Mucosa of stomach (tissue), 1 donor: ENCODE data around the gene ITGA6.

Experiments used
- H3K27me3 ChIP-seq: one replicate; pipeline ENCODE4 v1.7.0; 2013; ENCODE audit warnings: mild to moderate bottlenecking, low read length; ENCODE audit not compliant: control insufficient read depth, insufficient read depth
- H3K36me3 ChIP-seq: one replicate; pipeline ENCODE4 v1.7.0; 2013; ENCODE audit warnings: low read length; ENCODE audit not compliant: control insufficient read depth, insufficient read depth
- H3K4me1 ChIP-seq: one replicate; pipeline ENCODE4 v1.7.0; 2013; ENCODE audit warnings: mild to moderate bottlenecking, low read length; ENCODE audit not compliant: control insufficient read depth, insufficient read depth
- H3K4me3 ChIP-seq: one replicate; pipeline ENCODE4 v1.7.0; 2013; ENCODE audit warnings: low read length
- H3K9ac ChIP-seq: one replicate; pipeline ENCODE4 v1.7.0; 2013; ENCODE audit warnings: mild to moderate bottlenecking, low read length, moderate library complexity
- H3K9me3 ChIP-seq: one replicate; pipeline ENCODE4 v1.7.0; 2013; ENCODE audit warnings: mild to moderate bottlenecking, low read length, moderate library complexity; ENCODE audit not compliant: control insufficient read depth
- donor health status: Pancreatic carcinoma.

Gene ITGA6

DNA sequence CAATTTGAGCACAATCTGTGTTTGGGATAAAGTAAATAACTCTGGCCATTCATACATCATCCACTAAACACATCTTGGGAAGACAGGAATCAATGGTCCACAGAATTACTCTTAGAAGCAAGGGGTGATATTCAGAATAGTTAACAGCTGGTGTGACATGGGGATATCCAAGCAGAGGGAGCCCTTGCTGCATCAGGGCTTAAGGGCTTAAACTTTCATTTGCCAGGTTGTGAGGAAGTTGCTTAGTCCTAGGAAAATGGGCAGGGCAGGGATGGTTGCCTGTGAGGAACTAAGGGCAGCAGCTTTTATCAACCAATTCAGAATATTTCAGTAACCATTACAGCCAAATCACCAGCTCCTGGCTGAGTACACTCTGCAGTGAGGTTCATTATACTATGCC, 2.0 kb upstream of the ITGA6 start:
- Histone ChIP-seq H3K27me3 (no peaks in the 10 kb centered on the region), H3K9ac (no peak overlapping the region), H3K4me1 (peaks cover 9% of the 10 kb centered on the region), H3K4me3 (no peak overlapping the region), H3K9me3 (no peaks in the 10 kb centered on the region), H3K36me3 (no peaks in the 10 kb centered on the region)

DNA sequence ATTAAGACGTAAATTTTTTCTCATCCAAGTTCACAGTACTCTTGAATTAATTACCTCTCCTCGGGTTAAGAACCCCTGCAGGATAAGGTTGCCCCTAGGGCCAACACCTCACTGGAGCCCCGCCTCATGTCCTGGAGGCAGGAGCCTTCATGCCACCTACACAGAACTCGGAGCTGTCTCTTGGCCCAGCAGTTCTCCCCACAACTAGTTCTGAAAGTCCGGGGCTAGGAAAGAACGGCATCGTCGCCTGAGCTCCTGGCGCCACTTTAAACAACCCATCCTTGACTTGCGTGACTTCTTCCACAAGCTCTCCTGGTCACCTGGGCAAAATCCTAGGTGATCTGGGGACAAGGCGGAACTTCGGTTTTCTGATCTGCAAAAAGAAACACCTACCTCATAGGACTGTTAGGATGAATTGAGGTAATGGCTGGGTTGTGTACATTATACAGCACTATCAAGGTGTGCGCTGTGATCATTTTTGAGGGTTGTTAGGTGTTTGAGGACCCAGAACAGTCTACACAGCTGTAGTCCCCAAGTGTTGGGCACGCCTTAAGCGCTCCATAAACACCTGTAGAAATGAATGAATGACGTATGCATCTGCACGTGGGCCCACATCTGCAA, 641 bp upstream of the ITGA6 start:
- no peaks in the 10 kb centered on the region for H3K36me3 ChIP-seq
- no peaks in the 10 kb centered on the region for H3K27me3 ChIP-seq
- H3K4me1 ChIP-seq: peaks cover 23% of the 10 kb centered on the region
- H3K4me3 ChIP-seq: no peak overlapping the region
- H3K9ac ChIP-seq: peak overlapping the region; percentile 92
- H3K9me3 ChIP-seq: no peaks in the 10 kb centered on the region

DNA sequence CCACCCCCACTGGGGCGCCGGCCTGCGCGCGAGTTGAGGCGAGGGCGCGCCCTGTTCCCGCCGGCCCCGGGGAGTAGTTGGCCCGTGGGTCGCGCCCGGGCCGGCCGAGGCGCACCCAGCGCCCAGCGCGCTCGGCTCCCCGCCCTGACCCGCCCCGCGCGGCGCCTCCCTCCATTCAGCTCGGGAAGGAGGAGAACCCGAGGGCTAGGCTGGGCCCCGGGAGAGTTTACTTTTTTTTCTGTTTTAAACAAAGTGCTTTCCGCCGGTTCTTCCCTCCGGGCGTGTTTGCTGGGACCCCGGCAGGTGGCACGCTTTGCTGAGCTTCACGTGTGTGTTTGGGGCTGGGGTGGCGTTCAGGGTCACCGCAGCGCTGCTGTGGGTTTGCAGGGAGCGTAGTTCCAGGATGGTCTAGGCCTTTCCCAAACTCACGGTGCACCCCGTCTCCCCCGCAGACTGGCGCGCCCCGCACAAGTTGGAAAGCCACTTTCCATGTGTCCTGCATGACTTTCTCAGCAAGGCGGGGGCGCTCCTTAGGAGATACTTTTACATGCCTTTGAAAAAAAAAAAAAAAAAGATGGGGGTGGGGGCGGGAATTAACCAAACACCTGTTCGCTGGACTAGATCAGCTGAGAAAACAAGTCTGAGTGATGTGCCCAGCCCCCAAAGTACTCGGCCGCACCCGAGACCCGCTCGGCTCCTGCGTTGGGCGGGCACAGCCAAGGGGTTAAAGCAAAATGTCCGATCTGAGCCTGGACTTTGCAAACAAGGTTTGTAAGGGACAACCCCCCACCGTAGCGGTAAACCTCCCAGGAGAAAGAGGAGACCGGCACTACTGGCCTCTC, 825 bp downstream of the ITGA6 start:
- no peaks in the 10 kb centered on the region for H3K9me3 ChIP-seq
- H3K27me3 ChIP-seq: no peaks in the 10 kb centered on the region
- H3K4me1 ChIP-seq: peaks cover 35% of the 10 kb centered on the region
- H3K36me3 ChIP-seq: no peaks in the 10 kb centered on the region
- peak overlapping the region; percentile 92 for H3K9ac ChIP-seq
- peak overlapping the region; percentile 72 for H3K4me3 ChIP-seq

DNA sequence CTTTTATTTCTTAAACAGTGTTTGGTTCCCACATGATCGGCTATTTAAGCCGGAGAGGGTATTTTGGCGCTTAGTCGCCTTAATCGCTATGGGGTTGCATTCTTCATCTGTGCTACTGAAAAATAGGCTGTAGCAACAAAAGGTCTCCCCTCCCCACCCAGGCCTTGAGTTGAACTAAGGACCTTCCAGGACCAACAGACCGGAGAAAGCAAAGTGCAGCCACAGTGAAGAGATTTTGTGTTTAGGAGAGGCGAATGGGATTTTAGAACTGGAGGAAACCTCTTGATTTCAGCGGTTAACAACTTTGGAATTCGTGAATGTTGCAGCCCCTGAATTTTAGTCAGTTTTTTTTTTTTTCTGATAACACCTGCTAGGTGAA, 1.4 kb downstream of the ITGA6 start:
- Histone ChIP-seq H3K9me3 (no peaks in the 10 kb centered on the region), H3K36me3 (no peaks in the 10 kb centered on the region), H3K9ac (peak overlapping the region; percentile 92), H3K4me3 (peak overlapping the region; percentile 72), H3K27me3 (no peaks in the 10 kb centered on the region), H3K4me1 (peaks cover 41% of the 10 kb centered on the region)

DNA sequence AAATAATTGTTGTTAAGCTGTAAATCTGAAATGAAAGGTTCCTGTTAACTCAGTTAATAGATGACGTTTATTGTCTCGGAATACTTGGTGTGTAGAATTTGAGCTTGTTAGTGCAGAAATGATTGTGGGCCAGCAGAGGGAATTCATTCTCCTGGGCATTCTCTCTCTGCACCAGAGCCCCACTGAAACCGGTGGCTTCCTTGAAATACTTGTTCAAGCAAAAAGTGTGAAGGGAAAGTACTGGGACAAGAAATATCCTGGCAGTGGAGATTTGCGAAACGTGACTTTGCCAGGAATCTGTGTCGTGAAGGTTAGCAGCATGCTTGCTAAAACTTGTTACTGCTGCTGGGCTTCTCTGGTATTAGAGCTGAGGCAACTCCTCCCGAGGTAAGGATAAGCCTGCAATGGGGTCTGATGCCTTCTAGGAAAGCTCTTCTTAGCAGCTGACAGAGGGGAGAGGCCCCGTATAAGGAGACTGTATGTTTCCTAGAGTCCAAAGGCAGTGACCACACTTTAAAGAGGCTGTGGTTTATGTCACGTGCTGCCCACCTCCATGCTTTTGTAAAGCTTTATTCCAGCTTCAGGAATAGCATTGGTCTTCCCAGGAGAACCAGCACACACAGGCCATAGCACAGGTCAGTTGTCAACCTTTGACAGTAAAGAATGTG, 2.0 kb downstream of the ITGA6 start:
- H3K9ac ChIP-seq: peak overlapping the region; percentile 92
- H3K4me3 ChIP-seq: peak overlapping the region; percentile 72
- peaks cover 48% of the 10 kb centered on the region for H3K4me1 ChIP-seq
- H3K9me3 ChIP-seq: no peaks in the 10 kb centered on the region
- no peaks in the 10 kb centered on the region for H3K27me3 ChIP-seq
- no peaks in the 10 kb centered on the region for H3K36me3 ChIP-seq

DNA sequence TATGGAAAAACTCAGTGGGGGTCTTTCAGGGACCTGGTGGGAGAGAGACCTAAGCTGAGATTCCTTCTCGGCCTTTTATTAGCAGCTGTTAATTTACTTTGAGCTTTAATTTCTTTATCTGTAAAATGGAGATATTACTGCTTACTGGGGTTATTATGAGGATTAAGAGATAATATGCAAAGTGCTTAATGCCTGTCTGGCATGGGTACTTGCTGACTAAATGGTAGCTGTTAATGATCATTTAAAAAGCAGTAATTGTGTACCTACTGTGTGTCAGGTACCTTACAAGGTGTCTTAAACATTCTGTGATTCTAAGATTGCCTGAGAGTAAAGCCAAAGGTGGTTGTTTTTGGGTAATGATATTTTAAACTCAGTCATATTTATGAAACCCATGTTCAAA, 2.6 kb downstream of the ITGA6 start:
- Histone ChIP-seq H3K4me3 (peak overlapping the region; percentile 72), H3K9me3 (no peaks in the 10 kb centered on the region), H3K36me3 (no peaks in the 10 kb centered on the region), H3K4me1 (peaks cover 53% of the 10 kb centered on the region), H3K27me3 (no peaks in the 10 kb centered on the region), H3K9ac (peak overlapping the region; percentile 92)

DNA sequence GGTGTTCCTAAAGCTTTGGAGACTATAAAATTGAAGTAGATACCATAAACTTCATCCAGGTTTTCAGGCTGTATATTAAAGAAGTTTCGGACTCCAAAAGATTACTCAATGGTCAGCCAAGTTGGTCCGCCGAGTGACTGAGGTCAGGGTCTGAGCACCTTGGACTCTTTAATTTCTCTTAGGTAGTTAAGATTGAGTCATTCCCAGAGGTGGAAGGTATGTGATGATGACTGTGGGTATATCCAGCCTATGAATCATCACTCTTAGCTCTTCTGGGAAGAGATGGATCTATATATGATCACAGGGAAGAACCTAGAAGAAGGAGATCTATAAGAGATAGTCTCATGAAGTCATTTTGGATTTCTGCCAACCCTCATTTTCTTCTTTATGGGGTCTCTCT, 3.3 kb downstream of the ITGA6 start:
- H3K27me3 ChIP-seq: no peaks in the 10 kb centered on the region
- H3K4me3 ChIP-seq: no peak overlapping the region
- peaks cover 60% of the 10 kb centered on the region for H3K4me1 ChIP-seq
- H3K9ac ChIP-seq: peak overlapping the region; percentile 3
- H3K9me3 ChIP-seq: no peaks in the 10 kb centered on the region
- H3K36me3 ChIP-seq: no peaks in the 10 kb centered on the region

DNA sequence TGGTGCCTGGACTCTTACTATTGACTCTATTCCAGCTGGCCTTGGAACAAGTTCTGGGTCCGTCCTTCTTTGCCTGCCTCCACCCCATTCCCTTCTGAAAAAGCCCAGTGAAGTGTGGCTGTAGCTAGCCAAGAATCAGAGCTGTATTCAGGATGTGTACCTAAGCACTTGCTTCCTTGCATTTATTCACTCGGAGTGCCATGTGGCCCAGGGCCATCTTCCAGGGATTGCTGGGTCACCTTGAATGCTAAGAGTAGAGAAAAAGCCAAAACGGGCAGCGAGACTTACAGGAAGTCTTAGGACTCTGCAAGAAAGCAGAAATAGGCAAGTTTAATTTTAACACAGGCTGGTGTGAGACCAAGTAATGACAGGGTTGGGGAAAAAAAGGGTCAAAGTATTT, 4.1 kb downstream of the ITGA6 start:
- Histone ChIP-seq H3K4me3 (no peak overlapping the region), H3K9me3 (no peaks in the 10 kb centered on the region), H3K36me3 (no peaks in the 10 kb centered on the region), H3K9ac (no peak overlapping the region), H3K4me1 (peaks cover 68% of the 10 kb centered on the region), H3K27me3 (no peaks in the 10 kb centered on the region)

DNA sequence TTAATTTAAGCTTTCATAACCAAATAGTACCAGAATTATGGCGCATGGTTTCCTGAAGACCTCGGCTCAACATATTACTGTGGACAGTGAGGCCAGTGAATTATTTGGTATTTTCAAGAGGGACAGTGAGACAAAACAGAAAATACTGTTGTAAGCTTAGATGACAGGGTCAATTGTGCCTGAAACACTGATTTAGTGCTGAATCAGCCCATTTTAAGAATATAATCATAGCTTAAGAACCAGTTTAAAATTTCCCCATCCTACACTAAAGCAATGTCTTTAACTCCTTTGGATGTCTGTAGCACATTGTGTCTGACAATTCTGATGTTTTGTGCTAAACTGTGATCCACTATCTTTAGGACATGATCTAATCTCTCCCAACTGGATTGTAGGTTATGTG, 4.6 kb downstream of the ITGA6 start:
- Histone ChIP-seq H3K27me3 (no peaks in the 10 kb centered on the region), H3K4me3 (no peak overlapping the region), H3K4me1 (peaks cover 71% of the 10 kb centered on the region), H3K36me3 (no peaks in the 10 kb centered on the region), H3K9ac (peak overlapping the region; percentile 8), H3K9me3 (no peaks in the 10 kb centered on the region)

DNA sequence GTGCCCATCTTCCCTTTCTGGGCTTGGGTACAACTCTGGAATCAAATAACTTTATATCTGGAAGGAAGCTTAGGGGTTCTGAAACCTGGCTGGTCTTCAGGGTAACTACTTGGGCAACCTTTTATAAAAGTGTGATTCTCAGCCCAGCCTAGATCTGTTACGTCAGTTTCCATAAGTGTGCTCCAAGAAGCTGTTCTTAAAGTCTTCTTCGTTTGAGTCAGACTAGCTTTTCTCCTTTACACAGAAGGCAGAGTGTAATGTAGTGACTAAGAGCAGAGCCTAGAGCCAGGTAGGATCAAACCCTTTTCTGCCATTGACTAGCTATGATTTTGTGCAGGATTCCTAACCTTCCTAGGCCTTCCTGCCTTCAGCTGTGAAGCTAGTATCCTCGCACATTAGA, 5.8 kb downstream of the ITGA6 start:
- H3K4me3 ChIP-seq: no peak overlapping the region
- no peaks in the 10 kb centered on the region for H3K27me3 ChIP-seq
- peaks cover 80% of the 10 kb centered on the region for H3K4me1 ChIP-seq
- H3K9me3 ChIP-seq: no peaks in the 10 kb centered on the region
- H3K9ac ChIP-seq: no peak overlapping the region
- no peaks in the 10 kb centered on the region for H3K36me3 ChIP-seq

DNA sequence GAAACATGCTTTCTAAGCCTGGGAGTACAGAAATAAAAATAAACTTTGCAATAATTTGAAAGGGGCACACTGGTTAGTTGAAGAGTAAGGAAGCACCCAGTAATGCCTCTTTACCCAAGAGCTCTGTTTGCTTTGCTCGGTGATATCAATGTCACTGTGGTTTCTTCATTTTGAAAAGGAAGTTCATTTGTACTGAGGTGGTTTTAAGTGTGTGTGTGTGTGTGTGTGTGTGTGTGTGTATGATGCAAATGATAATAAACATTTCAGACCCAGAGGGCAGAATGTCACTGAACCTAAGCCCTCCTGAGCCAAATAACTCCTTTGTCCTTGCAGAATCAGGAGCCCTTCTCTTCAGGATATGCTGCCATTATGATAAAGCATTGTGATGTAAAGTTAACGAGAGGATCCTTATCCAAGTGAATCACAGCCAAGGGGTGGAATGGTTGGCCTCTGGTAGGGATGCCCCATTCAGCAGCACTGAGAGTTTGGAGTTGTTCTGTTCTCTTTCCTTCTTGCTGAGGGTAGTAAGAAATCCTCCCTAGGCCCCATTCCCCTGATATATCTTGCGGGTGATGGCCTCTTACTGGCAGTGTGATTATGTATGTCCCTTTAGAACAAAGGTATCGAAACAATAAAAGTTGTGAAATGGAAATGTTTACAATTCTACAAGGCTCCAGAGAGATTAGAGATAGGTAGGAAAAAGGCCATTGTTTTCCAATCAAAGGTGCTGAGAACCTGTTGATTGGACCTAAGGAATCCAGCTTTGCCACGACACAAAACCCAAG, 7.6 kb downstream of the ITGA6 start:
- H3K9ac ChIP-seq: no peak overlapping the region
- H3K36me3 ChIP-seq: no peaks in the 10 kb centered on the region
- H3K9me3 ChIP-seq: no peaks in the 10 kb centered on the region
- peaks cover 94% of the 10 kb centered on the region for H3K4me1 ChIP-seq
- H3K27me3 ChIP-seq: no peaks in the 10 kb centered on the region
- no peak overlapping the region for H3K4me3 ChIP-seq

DNA sequence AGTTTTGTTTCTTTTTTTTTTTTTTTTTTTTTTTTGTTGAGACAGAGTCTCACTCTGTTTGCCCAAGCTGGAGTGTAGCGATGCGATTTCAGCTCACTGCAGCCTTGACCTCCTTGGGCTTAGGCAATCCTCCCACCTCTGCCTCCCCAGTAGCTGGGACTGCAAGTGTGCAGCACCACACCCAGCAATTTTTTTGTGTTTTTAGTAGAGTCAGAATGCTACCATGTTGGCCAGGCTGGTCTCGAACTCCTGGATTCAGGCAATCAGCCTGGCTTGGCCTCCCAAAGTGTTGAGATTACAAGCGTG, 8.2 kb downstream of the ITGA6 start:
- Histone ChIP-seq H3K27me3 (no peaks in the 10 kb centered on the region), H3K4me3 (no peak overlapping the region), H3K9ac (no peak overlapping the region), H3K9me3 (no peaks in the 10 kb centered on the region), H3K36me3 (no peaks in the 10 kb centered on the region), H3K4me1 (peaks cover 95% of the 10 kb centered on the region)
